DOHH2 (cell line): ENCODE data around the gene SCN4B.

ENCODE experiments used
- H3F3A ChIP-seq: fragments of 200-600 bp; sonication (generic), shearing (Covaris generic); 2 replicates; pipeline ENCODE4 v1.6.0; 2016; ENCODE audit warnings: antibody characterized with exemption, mild to moderate bottlenecking; ENCODE audit not compliant: control insufficient read depth, insufficient read depth
- H3K27ac ChIP-seq: fragments of 200-600 bp; sonication (generic); 2 replicates; pipeline ENCODE4 v1.5.1; 2014; ENCODE audit warnings: low read depth, mild to moderate bottlenecking, low read length, moderate library complexity
- H3K27me3 ChIP-seq: fragments of 200-600 bp; sonication (generic); 2 replicates; pipeline ENCODE4 v1.6.1; 2014; ENCODE audit warnings: mild to moderate bottlenecking, low read length, mixed read lengths; ENCODE audit not compliant: control insufficient read depth
- H3K36me3 ChIP-seq: fragments of 200-600 bp; sonication (generic); 2 replicates; pipeline ENCODE4 v1.6.1; 2014; ENCODE audit warnings: mild to moderate bottlenecking, low read length, moderate library complexity, mixed read lengths; ENCODE audit not compliant: control insufficient read depth
- H3K4me1 ChIP-seq: fragments of 200-600 bp; sonication (generic); 2 replicates; pipeline ENCODE4 v1.6.1; 2014; ENCODE audit warnings: mild to moderate bottlenecking, low read length, mixed read lengths; ENCODE audit not compliant: control insufficient read depth
- H3K4me2 ChIP-seq: fragments of 200-600 bp; sonication (generic); 2 replicates; pipeline ENCODE4 v1.6.0; 2014; ENCODE audit warnings: mild to moderate bottlenecking, low read length, moderate library complexity
- H3K4me3 ChIP-seq: fragments of 200-600 bp; sonication (generic); 2 replicates; pipeline ENCODE4 v1.5.1; 2014; ENCODE audit warnings: mild to moderate bottlenecking, low read length, mixed read lengths
- H3K79me2 ChIP-seq: fragments of 200-600 bp; sonication (generic); 2 replicates; pipeline ENCODE4 v1.6.1; 2014; ENCODE audit warnings: mild to moderate bottlenecking, low read length, mixed read lengths; ENCODE audit not compliant: control insufficient read depth
- H3K9me2 ChIP-seq: fragments of 200-600 bp; sonication (generic); replicated peaks from 2 replicates; pipeline ENCODE4 v1.6.1; 2014; ENCODE audit warnings: mild to moderate bottlenecking, low read length, mixed read lengths; ENCODE audit not compliant: control insufficient read depth
- H3K9me3 ChIP-seq: fragments of 200-600 bp; sonication (generic); 2 replicates; pipeline ENCODE4 v1.6.1; 2014; ENCODE audit warnings: antibody characterized with exemption, low read length, mixed read lengths; ENCODE audit not compliant: control insufficient read depth, insufficient read depth
- H4K20me1 ChIP-seq: fragments of 200-600 bp; sonication (generic); 2 replicates; pipeline ENCODE4 v1.6.0; 2014; ENCODE audit warnings: low read depth, mild to moderate bottlenecking, antibody characterized with exemption, low read length, moderate library complexity; ENCODE audit not compliant: control insufficient read depth, insufficient read depth
- EZH2phosphoT487 ChIP-seq: fragments of 200-600 bp; sonication (generic); IDR thresholded peaks from 2 replicates; pipeline ENCODE4 v1.6.1; 2017; ENCODE audit warnings: borderline replicate concordance, mild to moderate bottlenecking, antibody characterized with exemption, low read length, moderate library complexity, mixed read lengths
- TF ChIP-seq, protein P1 (sequence below): fragments of 200-600 bp; sonication (generic); IDR thresholded peaks from one replicate; pipeline ENCODE4 v1.5.1; 2014; ENCODE audit warnings: antibody characterized with exemption, mild to moderate bottlenecking, low read depth, low read length; ENCODE audit not compliant: poor library complexity, severe bottlenecking

SCN4B gene

DNA sequence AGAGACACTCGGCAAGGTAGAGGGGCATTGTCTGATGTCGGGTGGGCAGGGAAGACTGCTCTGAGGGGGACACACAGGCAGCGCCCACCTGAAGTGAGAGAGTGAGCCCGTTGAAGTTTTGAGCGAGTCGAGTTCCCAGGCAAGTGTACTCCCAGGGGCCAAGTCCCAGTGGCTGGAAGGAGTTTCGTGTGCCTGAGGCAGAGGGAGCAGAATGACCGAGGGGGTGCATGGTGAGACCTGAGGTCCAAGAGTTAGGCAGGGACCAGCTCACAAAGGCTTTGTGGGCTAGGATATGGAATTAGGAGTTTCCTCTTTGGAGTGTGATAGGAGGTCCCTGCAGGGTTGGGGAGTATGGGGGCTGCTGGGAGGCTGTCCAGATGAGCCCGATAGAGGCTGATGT, 17.6 kb upstream of the SCN4B start:
- Histone ChIP-seq H3K4me3 (no peak overlapping the region), H3K4me1 (0 out of 2 replicates have a peak, but pooled peaks cover 2% of the 10 kb centered on the region), H3F3A (no peaks in the 10 kb centered on the region), H3K4me2 (no peak overlapping the region), H3K9me2 (no peaks in the 10 kb centered on the region), H3K9me3 (no peaks in the 10 kb centered on the region), H4K20me1 (no peaks in the 10 kb centered on the region), H3K79me2 (no peaks in the 10 kb centered on the region), H3K36me3 (no peaks in the 10 kb centered on the region), H3K27me3 (peaks cover 7% of the 10 kb centered on the region; the same call in 1 of the 2 replicates), H3K27ac (no peak overlapping the region)
- TF ChIP-seq EZH2phosphoT487: no peak
- TF ChIP-seq, protein P1, sequence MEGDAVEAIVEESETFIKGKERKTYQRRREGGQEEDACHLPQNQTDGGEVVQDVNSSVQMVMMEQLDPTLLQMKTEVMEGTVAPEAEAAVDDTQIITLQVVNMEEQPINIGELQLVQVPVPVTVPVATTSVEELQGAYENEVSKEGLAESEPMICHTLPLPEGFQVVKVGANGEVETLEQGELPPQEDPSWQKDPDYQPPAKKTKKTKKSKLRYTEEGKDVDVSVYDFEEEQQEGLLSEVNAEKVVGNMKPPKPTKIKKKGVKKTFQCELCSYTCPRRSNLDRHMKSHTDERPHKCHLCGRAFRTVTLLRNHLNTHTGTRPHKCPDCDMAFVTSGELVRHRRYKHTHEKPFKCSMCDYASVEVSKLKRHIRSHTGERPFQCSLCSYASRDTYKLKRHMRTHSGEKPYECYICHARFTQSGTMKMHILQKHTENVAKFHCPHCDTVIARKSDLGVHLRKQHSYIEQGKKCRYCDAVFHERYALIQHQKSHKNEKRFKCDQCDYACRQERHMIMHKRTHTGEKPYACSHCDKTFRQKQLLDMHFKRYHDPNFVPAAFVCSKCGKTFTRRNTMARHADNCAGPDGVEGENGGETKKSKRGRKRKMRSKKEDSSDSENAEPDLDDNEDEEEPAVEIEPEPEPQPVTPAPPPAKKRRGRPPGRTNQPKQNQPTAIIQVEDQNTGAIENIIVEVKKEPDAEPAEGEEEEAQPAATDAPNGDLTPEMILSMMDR: no peak

DNA sequence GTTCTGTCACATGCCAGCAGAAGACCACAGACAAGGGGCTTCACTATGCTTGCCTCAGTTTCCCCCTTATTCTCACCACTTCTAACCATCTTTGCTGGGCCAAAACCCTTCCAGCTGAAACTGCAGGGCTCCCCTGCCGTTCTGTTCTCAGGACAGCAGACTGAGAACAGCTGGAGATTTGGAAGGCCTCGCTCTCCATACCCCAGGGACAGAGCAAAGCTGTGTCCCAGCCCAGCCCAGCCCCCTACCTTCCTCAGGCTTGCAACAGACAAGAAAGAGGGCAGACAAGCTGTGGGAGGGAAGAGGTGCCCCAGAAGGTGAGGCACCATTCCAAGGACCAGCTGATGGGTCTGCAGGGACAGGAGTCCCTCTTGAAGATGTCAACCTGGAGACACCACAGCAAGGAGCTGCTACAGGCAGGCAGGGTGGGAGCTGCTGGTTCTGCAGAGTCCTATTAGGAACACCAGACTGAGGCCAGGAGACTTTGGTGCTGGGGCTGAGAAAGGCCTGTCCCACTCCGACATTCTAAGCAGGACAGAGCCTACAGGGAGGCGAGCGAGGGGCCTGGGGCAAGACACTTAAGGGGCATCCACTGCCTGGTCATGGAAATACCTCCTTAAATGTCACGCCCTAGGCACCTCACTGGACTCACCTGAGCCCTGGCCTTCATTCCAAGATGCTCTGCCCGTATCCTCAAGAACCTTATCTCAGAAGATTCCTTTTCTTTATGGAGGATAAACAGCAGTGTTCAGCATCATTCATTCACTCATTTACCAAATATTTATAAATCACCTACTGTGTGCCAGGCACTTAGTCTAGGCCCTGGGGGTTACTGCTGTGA, 16.9 kb upstream of the SCN4B start:
- no peak overlapping the region for H3K27ac ChIP-seq
- no peaks in the 10 kb centered on the region for H3K79me2 ChIP-seq
- H3K4me2 ChIP-seq: no peak overlapping the region
- H3F3A ChIP-seq: no peaks in the 10 kb centered on the region
- no peak overlapping the region for H3K4me3 ChIP-seq
- H3K9me2 ChIP-seq: no peaks in the 10 kb centered on the region
- H3K36me3 ChIP-seq: no peaks in the 10 kb centered on the region
- 0 out of 2 replicates have a peak, but pooled peaks cover 2% of the 10 kb centered on the region for H3K4me1 ChIP-seq
- H4K20me1 ChIP-seq: no peaks in the 10 kb centered on the region
- no peak for TF ChIP-seq EZH2phosphoT487
- TF ChIP-seq, protein P1: no peak
- H3K27me3 ChIP-seq: peaks cover 7% of the 10 kb centered on the region; the same call in 1 of the 2 replicates
- H3K9me3 ChIP-seq: no peaks in the 10 kb centered on the region

- Histone ChIP-seq H3K4me3 (no peak overlapping the region), H3K4me2 (no peak overlapping the region), H3K4me1 (0 out of 2 replicates have a peak, but pooled peaks cover 2% of the 10 kb centered on the region), H3F3A (no peaks in the 10 kb centered on the region), H3K27ac (no peak overlapping the region), H3K27me3 (peaks cover 14% of the 10 kb centered on the region; the same call in 1 of the 2 replicates), H4K20me1 (no peaks in the 10 kb centered on the region), H3K9me3 (no peaks in the 10 kb centered on the region), H3K9me2 (no peaks in the 10 kb centered on the region), H3K36me3 (no peaks in the 10 kb centered on the region), H3K79me2 (no peaks in the 10 kb centered on the region)
- no peak for TF ChIP-seq EZH2phosphoT487
- TF ChIP-seq, protein P1: no peak
Measured at GRCh38 chr11:118168751-118169150, 16.1 kb upstream of the SCN4B start.
